Stimulated activated effector memory CD8-positive, alpha-beta T cell treated with anti-CD3 and anti-CD28 coated beads, Interleukin-12 subunit alpha, Interleukin-12 subunit beta, amount 100 ng/mL, for 72 hours (primary cell): ENCODE data around the gene GDPD4.

Experiments
- ATAC-seq: fragments of 150-1000 bp; cut with Tn5 transposase; 2 replicates; pipeline ENCODE4 v1.10.0; 2021
- DNase-seq, 2 donors: peaks; one replicate each; pipeline ENCODE4 v3.0.0; 2021 to 2022; ENCODE audit warnings: low spot score in 2 of 2
- H3K27ac Mint-ChIP-seq: one replicate; pipeline ENCODE4 v1.8.0; 2022; ENCODE audit warnings: mild to moderate bottlenecking, mixed read lengths
- H3K36me3 Mint-ChIP-seq: one replicate; pipeline ENCODE4 v1.8.0; 2022; ENCODE audit warnings: mild to moderate bottlenecking, mixed read lengths
- H3K4me1 Mint-ChIP-seq: one replicate; pipeline ENCODE4 v1.8.0; 2022; ENCODE audit warnings: mixed read lengths
- H3K4me3 Mint-ChIP-seq: one replicate; pipeline ENCODE4 v1.8.0; 2022; ENCODE audit warnings: mild to moderate bottlenecking, mixed read lengths
- H3K9me3 Mint-ChIP-seq: one replicate; pipeline ENCODE4 v1.8.0; 2022; ENCODE audit warnings: mixed read lengths

GDPD4 gene

DNA sequence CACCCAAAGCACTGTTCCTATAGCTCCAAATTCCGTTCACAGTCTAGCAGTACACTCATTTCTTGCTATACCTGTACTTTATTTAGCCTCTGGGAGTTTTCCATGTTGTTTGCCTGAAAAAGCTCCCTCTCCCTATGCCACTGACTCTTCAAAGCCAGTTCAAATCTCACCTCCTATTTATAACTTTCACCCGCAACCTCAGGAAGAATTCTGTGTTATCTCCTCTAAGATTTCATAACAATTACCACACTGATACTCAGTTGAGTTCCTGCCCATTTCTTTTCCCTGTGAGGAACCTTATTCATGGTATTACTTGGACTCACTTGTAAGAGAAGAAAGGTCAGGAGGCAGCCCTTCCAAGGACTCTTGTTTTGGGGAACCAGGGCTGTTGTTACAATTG lies 25.2 kb downstream of the GDPD4 start:
- Mint-ChIP-seq H3K9me3 (no peaks in the 10 kb centered on the region), H3K4me3 (no peak overlapping the region), H3K36me3 (no peaks in the 10 kb centered on the region), H3K4me1 (no peaks in the 10 kb centered on the region), H3K27ac (no peak overlapping the region)
- no peak for DNase-seq
- ATAC-seq, result no peak

- Mint-ChIP-seq H3K9me3 (no peaks in the 10 kb centered on the region), H3K4me1 (no peaks in the 10 kb centered on the region), H3K27ac (no peak overlapping the region), H3K36me3 (no peaks in the 10 kb centered on the region), H3K4me3 (no peak overlapping the region)
- DNase-seq, result no peak
- ATAC-seq, result no peak
These were observed 30.6 kb downstream of the GDPD4 start for GRCh38 chr11:77270921-77271320.

DNA sequence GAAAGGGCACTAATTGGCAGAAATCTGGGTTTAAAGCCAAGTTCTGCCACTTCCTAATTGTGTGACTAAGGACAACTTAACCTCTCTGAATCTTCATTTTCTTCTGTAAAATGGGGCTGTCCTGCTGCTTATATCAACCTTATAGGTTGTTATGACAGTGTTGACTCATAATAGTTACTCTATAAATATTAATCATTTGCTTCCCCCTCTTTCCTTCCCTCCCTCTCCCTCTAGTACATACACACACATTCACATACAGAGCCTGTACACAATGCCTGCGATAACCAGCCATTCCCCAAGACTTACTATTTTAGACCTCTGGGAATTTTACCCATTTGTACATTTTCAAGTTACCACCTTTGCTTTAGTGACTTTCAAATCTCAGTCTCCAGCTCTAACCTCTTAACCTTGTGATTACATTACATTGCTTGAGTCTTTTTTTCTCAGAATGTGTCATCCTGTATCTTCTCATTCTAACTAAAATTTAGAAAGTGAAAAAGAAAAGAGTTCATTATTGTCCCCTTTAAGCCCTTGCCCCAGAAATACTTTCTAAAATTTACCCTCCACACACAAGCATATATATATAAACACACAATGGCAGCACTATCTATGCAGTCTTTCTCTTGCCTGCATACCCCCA lies 31.9 kb downstream of the GDPD4 start:
- H3K4me1 Mint-ChIP-seq, result no peaks in the 10 kb centered on the region
- H3K9me3 Mint-ChIP-seq, result no peaks in the 10 kb centered on the region
- DNase-seq (no peak), ATAC-seq (peak; percentile 77)
- no peak overlapping the region for H3K4me3 Mint-ChIP-seq
- no peaks in the 10 kb centered on the region for H3K36me3 Mint-ChIP-seq
- no peak overlapping the region for H3K27ac Mint-ChIP-seq

GRCh38 chr11:77267962-77268361 lies 33.5 kb downstream of the GDPD4 start:
- H3K9me3 Mint-ChIP-seq, result peaks cover 3% of the 10 kb centered on the region
- DNase-seq (no peak), ATAC-seq (no peak)
- no peak overlapping the region for H3K4me3 Mint-ChIP-seq
- no peak overlapping the region for H3K27ac Mint-ChIP-seq
- no peaks in the 10 kb centered on the region for H3K4me1 Mint-ChIP-seq
- H3K36me3 Mint-ChIP-seq, result no peaks in the 10 kb centered on the region

DNA sequence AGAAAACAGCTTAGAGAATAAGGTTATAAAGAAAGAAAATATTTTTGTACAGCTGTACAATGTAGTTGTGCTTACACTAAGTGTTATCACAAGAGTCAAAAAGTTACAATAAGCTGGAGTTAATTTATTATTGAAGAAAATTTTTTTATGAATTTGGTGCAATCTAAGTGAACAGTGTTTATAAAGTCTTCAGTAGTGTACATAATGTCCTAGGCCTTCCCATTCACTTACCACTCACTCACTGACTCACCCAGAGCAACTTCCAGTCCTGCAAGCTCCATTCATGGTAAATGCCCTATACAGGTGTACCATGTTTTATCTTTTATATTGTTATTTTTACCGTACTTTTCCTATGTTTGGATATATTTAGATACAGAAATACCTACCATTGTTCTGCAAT lies 34.7 kb downstream of the GDPD4 start:
- DNase-seq (no peak), ATAC-seq (no peak)
- Mint-ChIP-seq H3K27ac (no peak overlapping the region), H3K9me3 (peaks cover 3% of the 10 kb centered on the region), H3K36me3 (no peaks in the 10 kb centered on the region), H3K4me1 (no peaks in the 10 kb centered on the region), H3K4me3 (no peak overlapping the region)

GRCh38 chr11:77262803-77263202 lies 38.7 kb downstream of the GDPD4 start:
- peaks cover 3% of the 10 kb centered on the region for H3K9me3 Mint-ChIP-seq
- no peak overlapping the region for H3K27ac Mint-ChIP-seq
- H3K4me3 Mint-ChIP-seq, result no peak overlapping the region
- DNase-seq (no peak), ATAC-seq (no peak)
- no peaks in the 10 kb centered on the region for H3K4me1 Mint-ChIP-seq
- H3K36me3 Mint-ChIP-seq, result no peaks in the 10 kb centered on the region

- Mint-ChIP-seq H3K9me3 (peaks cover 3% of the 10 kb centered on the region), H3K36me3 (no peaks in the 10 kb centered on the region), H3K27ac (no peak overlapping the region), H3K4me3 (no peak overlapping the region), H3K4me1 (no peaks in the 10 kb centered on the region)
- ATAC-seq (no peak), DNase-seq (no peak)
These were observed 41.8 kb downstream of the GDPD4 start for GRCh38 chr11:77259641-77260040.

DNA sequence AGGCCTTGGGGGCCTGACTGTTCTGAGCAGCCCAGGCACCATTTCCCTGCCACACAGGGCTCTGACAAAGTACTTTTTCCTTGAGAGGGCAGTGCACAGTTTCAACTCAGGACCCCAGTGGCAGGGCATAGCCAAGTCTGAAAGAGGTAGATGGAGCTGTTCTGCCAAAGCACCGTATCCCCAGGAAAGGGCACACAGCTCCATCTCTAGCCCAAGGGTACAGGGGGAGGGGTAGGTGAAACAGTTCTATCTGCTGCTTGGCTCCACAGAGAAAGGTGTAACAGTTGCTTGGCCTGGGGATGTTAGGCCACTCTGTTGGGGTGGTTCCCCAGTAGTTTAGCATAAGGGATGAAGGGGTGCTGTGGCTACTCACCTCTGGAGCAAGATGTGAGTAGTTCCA lies 47.8 kb downstream of the GDPD4 start:
- Mint-ChIP-seq H3K4me3 (no peak overlapping the region), H3K36me3 (no peaks in the 10 kb centered on the region), H3K27ac (no peak overlapping the region), H3K9me3 (peaks cover 5% of the 10 kb centered on the region), H3K4me1 (peaks cover 7% of the 10 kb centered on the region)
- DNase-seq (no peak), ATAC-seq (no peak)

DNA sequence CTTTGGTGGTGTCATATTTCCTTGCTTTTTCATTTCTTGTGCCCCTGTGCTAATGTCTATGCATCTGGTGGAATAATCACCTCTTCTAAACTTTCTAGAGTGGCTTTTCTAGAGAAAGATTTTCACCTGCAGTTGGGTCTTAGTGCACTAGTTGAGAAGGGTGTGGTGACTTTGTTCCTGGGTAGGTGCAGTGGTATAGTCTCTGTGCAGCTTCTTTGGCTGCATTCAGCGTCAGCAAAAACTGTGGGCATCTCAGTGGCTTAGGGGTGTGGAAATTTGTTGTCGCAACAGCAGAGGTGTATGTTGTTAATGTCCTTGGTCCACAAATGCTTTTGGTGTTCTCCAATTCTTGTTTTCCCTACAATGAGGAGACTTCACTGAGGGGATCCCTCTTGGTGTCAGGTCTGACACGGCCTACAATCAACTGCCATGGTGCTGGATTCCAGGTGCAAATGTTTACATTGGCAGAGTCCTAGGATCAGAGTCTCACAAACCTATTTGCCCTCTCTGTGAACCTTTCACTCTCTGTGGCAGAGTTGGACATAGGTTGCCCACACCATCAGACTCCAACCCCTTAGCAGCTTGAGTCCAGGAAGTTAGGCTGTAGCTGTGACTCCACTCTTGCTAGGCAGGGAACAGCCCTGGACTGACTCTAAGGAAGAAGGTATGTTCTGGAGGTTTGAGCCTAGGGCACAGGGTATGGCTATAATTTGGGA lies 48.8 kb downstream of the GDPD4 start:
- Mint-ChIP-seq H3K4me1 (peaks cover 7% of the 10 kb centered on the region), H3K4me3 (no peak overlapping the region), H3K9me3 (peaks cover 5% of the 10 kb centered on the region)

DNA sequence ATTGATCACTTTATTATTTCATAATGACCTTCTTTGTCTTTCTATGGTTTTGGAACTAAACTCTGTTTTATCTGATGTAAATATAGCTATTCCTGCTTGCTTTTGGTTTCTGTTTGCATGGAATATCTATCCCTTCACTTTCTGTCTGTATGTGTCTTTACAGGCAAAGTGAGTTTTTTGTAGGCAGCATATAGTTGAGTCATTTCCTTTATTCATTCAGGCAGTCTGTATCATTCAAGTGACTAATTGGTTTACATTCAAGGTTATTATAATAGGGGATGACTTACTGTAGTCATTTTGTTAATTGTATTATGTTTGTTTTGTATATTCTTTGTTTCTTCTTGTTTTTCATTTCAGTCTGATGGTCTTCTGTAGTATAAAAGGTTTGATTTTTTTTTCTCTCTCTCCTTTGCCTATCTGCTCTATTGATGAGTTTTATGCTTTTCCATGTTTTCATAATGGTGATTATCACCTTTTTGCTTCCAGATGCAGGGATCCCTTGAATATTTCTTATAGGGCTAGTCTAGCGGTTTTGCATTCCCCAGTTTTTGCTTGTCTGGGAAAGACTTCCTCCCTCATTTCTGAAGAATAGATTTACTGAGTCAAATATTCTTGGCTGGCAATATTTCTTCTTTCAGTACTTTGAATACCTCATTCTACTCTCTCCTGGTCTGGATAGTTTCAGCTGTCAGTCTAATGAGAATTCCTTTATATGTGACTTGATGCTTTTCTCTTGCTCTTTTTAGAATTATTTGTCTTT lies 50.4 kb downstream of the GDPD4 start:
- DNase-seq, result no peak
- Mint-ChIP-seq H3K4me1 (peaks cover 7% of the 10 kb centered on the region), H3K36me3 (no peaks in the 10 kb centered on the region), H3K4me3 (no peak overlapping the region), H3K27ac (no peak overlapping the region), H3K9me3 (peaks cover 5% of the 10 kb centered on the region)
- peak; percentile 82 for ATAC-seq

More for the DNA sequence above, 48.8 kb downstream of the GDPD4 start:
- Mint-ChIP-seq H3K36me3 (no peaks in the 10 kb centered on the region), H3K27ac (no peak overlapping the region)
- no peak for DNase-seq
- no peak for ATAC-seq

- no peaks in the 10 kb centered on the region for H3K36me3 Mint-ChIP-seq
- no peak overlapping the region for H3K27ac Mint-ChIP-seq
- no peak for DNase-seq
- H3K9me3 Mint-ChIP-seq, result peaks cover 5% of the 10 kb centered on the region
- H3K4me3 Mint-ChIP-seq, result no peak overlapping the region
- peaks cover 7% of the 10 kb centered on the region for H3K4me1 Mint-ChIP-seq
- no peak for ATAC-seq
These were observed 52.1 kb downstream of the GDPD4 start for GRCh38 chr11:77249427-77249826.

DNA sequence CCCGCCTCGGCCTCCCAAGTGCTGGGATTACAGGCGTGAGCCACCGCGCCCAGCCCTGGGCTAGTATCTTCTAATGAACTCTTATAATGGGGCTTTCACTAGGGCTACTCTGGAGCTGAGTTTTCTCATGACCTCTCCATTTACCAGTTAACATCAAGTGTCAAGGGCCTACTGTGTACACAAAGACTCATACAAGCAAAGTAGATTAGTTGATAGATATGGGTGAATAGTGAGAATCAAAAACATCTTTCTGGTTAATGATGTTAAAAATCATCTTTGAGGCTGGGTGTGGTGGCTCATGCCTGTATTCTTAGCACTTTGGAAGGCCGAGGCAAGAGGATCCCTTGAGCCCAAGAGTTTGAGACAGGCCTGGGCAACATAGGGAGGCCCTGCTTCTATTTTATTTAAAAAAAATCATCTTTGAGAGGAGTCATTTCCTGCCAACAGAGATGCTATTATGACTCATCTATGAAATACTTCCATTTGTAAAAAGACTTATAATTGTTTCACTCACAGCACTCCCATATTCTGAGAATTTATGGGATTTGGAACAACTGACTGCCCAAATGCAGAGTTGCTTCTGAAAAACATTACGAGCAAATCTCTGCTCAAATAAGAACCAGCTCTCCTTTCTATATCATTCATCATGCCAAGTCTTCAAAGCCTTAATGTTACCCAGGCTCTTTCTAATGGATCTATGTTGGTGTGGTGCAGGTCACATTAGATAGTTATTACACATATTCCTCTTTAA lies 57.0 kb downstream of the GDPD4 start:
- Mint-ChIP-seq H3K36me3 (no peaks in the 10 kb centered on the region), H3K4me3 (no peak overlapping the region), H3K27ac (no peak overlapping the region), H3K4me1 (no peaks in the 10 kb centered on the region), H3K9me3 (no peaks in the 10 kb centered on the region)
- peak; percentile 53 for ATAC-seq
- DNase-seq, result no peak

GRCh38 chr11:77236901-77237300 lies 64.6 kb downstream of the GDPD4 start:
- H3K4me3 Mint-ChIP-seq, result no peak overlapping the region
- DNase-seq, result no peak
- H3K9me3 Mint-ChIP-seq, result no peaks in the 10 kb centered on the region
- ATAC-seq, result no peak
- H3K27ac Mint-ChIP-seq, result no peak overlapping the region
- H3K36me3 Mint-ChIP-seq, result no peaks in the 10 kb centered on the region
- H3K4me1 Mint-ChIP-seq, result no peaks in the 10 kb centered on the region

GRCh38 chr11:77233011-77233410 lies 68.5 kb downstream of the GDPD4 start:
- no peak for ATAC-seq
- no peaks in the 10 kb centered on the region for H3K36me3 Mint-ChIP-seq
- H3K4me1 Mint-ChIP-seq, result no peaks in the 10 kb centered on the region
- no peak overlapping the region for H3K4me3 Mint-ChIP-seq
- H3K9me3 Mint-ChIP-seq, result no peaks in the 10 kb centered on the region
- no peak overlapping the region for H3K27ac Mint-ChIP-seq
- no peak for DNase-seq

GRCh38 chr11:77232242-77232641 lies 69.2 kb downstream of the GDPD4 start:
- Mint-ChIP-seq H3K27ac (no peak overlapping the region), H3K4me3 (no peak overlapping the region), H3K36me3 (no peaks in the 10 kb centered on the region), H3K9me3 (no peaks in the 10 kb centered on the region), H3K4me1 (no peaks in the 10 kb centered on the region)
- ATAC-seq (no peak), DNase-seq (no peak)
